Measurements from ENCODE around the gene KIAA0825. TPM values are rescaled to one million over a fixed set of nuclear protein-coding genes. Genes with fewer than 3 reads are reported as not detected.
A peak's percentile ranks its signal among the peaks of the same experiment; 100 is the strongest.

Gene KIAA0825
- total RNA-seq, 1 donor = 2.2 TPM

GRCh38 chr5:94508461-94509148 lies 109.8 kb downstream of the KIAA0825 start:
- peak in 1 of 3 donors; percentile 11 for DNase-seq (ENCODE audit: low read depth in 2 of 3, low spot score in 2 of 3)

DNA sequence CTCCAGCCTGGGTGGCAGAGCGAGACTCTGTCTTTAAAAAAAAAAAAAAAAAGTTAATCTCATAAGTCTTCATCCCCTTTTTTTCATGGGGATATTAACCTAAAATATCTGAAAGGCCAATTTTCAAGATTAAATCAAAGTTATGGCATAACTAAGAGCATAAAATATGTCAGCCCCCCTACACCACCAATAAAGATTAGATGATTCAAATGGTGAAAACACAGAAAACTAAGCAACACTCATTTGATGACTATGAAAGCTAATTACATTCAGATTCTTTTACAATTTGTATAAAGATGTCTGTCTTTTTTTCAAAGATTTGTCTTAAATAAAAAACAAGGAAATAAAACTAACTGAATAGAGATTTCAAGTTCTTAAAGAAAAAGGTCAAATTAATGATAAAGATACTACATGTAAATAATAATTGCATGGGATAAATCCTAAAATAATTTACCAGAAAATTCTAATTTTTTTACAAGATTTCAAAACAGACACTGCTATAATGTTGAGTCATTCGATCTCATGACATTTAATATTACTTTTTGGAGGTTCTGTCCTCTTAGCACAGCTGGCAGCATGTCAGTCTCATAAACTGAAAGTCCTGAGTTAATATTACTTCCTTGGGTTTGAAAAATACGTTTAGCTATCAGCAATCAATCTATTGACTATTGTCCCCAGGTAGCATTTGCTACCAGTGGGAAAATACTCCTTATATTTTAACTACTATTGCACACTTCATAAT lies 112.9 kb downstream of the KIAA0825 start:
- DNase-seq (ENCODE audit: low read depth in 2 of 3, low spot score in 2 of 3) = no peak

- DNase-seq (ENCODE audit: low read depth in 2 of 3, low spot score in 2 of 3) = no peak
Observed at GRCh38 chr5:94503677-94504076, 114.7 kb downstream of the KIAA0825 start.

DNA sequence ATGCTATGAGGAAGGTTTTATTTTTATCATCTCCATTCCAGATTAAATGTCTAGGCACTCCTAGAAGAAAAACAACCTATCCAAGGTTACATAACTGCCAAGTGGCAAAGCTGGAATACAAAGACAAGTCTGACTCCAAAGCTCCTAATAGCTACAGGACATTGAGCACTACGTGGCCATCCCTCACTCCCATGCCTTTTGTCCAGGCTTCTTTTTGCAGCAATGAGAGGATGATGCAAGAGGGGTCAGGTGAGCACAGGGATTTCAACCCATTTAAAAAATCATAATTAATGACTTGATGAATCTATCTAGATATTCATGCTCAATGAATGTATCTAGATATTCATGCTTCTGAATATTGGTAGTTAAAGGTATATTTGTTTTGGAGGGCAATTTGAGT lies 117.0 kb downstream of the KIAA0825 start:
- DNase-seq (ENCODE audit: low read depth in 2 of 3, low spot score in 2 of 3) = no peak

GRCh38 chr5:94499806-94500205 lies 118.6 kb downstream of the KIAA0825 start:
- DNase-seq (ENCODE audit: low read depth in 2 of 3, low spot score in 2 of 3) = no peak

DNA sequence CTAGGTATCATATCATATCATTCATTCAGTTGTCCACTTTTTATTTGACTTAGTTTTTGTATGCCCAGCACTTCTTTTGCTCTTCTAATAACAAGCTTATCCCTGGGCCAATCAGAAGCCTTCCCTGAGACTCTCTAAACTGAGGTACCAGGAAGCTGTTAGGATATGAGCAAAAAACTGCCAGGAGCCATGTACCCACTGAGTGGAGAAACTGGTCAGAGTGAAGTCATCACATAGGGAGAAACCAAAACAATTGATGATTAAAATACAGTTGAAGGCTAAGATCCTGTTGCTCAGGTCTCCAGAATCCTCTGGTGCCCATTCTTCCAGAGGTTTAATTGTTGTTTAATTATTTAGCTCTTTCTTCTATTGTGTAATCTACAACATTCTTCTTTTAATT lies 120.2 kb downstream of the KIAA0825 start:
- no peak for DNase-seq (ENCODE audit: low read depth in 2 of 3, low spot score in 2 of 3)

GRCh38 chr5:94485067-94485466 lies 133.3 kb downstream of the KIAA0825 start:
- DNase-seq (ENCODE audit: low read depth in 2 of 3, low spot score in 2 of 3) = no peak

- no peak for DNase-seq (ENCODE audit: low read depth in 2 of 3, low spot score in 2 of 3)
Observed at GRCh38 chr5:94481059-94481458, 137.3 kb downstream of the KIAA0825 start.

DNA sequence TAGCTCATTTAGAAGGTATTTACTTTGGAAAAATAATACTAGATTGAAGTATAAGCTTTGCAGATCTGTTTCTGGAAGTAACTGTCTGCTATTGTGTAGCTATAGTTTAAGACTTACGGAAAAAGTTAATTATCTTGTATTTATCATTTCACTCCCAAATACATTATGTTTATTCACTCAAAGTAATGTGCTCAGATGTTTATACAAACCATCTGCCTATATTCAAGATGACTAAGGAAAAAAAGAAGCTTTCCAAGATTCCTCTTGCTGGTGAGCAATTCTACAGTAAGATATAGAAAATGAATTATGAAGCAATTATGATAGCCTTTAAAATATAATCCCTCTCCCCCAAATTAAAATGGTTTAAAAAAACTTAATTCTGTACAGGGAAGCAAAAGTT lies 137.9 kb downstream of the KIAA0825 start:
- no peak for DNase-seq (ENCODE audit: low read depth in 2 of 3, low spot score in 2 of 3)

- DNase-seq (ENCODE audit: low read depth in 2 of 3, low spot score in 2 of 3) = no peak
Observed at GRCh38 chr5:94473936-94474335, 144.5 kb downstream of the KIAA0825 start.

DNA sequence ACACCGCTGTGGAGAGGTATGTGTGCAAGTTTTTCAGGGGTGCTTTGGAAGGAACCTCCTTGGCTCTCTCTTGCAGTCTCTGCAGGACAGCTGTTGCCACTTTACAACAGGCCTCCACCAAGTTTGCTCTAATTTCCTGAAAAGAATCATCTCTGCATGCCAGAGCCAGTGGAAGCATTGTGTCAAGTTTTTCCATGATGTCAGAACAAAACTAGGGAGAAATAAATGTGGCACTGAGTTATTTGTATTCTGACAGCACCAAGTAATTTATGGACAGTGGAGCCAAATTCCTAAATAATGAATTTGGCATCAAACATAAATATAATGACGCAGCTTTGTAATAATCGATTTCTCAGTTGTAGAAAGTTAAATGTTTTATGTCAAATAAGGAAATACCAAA lies 146.9 kb downstream of the KIAA0825 start:
- no peak for DNase-seq (ENCODE audit: low read depth in 2 of 3, low spot score in 2 of 3)

DNA sequence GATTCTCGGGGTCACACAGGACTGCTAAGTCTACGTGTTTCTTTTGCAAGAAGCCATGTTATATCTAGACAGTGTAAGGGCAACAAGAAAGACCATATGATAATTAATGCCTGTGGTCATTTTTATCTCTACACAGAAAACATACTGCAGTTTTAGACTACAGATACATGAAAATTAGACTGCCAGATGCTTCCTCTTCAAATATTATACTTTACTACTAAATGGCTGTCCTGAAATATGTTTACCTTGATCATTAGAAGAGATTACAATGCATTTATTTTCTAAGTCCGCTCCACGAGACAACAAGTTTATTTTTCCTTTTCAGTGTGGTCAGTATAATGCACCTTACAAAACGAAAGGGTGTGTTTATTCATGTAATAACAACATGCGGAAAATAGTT lies 147.6 kb downstream of the KIAA0825 start:
- DNase-seq (ENCODE audit: low read depth in 2 of 3, low spot score in 2 of 3) = no peak

DNA sequence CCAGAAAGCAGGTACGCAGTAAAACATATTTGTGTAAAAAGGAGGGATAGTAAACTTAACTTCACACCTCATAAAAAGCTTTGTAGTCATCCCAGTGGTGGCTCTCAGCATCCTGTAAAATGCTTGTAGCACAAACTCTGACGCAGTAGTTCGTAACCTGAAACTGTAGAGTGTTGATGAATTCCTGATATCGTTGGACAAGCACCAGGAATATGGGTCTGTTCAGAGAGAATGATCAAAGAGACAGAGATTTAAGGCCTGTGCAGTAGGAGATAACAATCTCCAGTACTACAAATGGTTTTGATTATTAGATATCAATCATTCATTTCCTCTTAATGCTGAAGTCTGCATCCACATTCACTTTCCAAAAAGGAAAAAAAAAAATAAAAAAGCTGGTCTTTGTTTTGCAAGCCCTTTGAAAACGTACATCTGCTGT lies 148.5 kb downstream of the KIAA0825 start:
- no peak for DNase-seq (ENCODE audit: low read depth in 2 of 3, low spot score in 2 of 3)

DNA sequence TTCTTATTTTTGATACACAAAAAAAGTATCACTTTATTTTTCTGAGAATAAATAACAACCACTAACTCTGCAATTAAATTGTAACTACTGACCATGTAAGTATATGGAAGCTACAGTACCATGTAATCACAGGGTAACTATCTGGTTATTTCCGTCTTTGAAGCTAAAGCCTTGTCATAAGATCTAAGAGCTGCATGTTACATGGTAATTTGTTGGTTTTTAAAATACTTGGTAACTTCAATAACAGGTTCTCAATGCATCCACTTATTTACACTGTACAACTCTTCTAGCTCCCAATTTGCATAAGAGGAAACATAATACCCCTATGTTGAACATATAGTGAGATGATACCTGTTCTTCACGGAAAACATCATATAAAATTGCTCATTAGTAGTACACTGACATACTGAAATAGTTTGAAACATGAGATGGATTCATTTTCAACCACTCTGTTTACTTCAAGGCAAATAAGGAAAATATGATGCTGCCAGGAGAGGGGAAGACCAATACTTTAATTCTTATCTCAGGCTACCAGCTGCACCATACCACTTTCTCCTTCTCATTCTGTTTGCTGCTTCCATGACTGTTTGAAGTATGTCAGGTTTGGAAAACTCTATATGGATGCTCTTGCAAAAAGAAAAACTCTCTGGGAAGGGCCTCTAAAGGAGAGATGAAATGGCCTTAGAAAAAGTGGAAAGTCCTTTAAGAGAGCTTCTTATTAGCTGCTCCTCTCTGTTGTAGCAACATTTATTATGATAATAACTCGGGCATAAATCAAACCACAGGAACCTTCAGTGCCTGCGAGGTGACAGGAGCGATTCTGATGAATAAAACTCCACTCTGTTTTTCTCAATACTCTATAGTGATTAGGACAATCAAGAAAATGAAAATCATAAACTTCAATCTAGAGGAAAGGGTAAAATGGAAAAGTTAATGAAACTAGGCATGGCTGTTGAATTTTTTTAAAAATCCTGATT lies 150.2 kb downstream of the KIAA0825 start:
- no peak for DNase-seq (ENCODE audit: low read depth in 2 of 3, low spot score in 2 of 3)

GRCh38 chr5:94467346-94467953 lies 151.0 kb downstream of the KIAA0825 start:
- no peak for DNase-seq (ENCODE audit: low read depth in 2 of 3, low spot score in 2 of 3)

- no peak for DNase-seq (ENCODE audit: low read depth in 2 of 3, low spot score in 2 of 3)
Observed at GRCh38 chr5:94463739-94464138, 154.7 kb downstream of the KIAA0825 start.

DNA sequence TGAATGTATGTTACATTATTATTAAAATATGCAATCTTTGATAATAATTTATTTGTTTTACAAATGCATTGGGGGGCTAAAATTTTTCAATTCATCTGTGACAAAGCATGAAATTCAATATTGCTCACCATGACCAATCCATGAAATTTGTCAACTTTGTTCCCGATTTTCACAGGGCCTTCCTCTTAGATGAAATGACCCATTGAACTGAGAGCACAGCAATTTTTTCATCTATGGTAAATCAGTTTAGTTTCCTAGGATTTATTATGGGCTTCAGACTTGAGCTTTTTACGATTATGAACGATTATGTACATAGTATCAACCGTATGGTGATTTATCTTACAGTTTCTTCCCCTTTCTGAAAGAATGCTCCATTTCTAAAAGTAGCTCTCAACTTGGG lies 157.3 kb downstream of the KIAA0825 start:
- DNase-seq (ENCODE audit: low read depth in 2 of 3, low spot score in 2 of 3) = no peak

DNA sequence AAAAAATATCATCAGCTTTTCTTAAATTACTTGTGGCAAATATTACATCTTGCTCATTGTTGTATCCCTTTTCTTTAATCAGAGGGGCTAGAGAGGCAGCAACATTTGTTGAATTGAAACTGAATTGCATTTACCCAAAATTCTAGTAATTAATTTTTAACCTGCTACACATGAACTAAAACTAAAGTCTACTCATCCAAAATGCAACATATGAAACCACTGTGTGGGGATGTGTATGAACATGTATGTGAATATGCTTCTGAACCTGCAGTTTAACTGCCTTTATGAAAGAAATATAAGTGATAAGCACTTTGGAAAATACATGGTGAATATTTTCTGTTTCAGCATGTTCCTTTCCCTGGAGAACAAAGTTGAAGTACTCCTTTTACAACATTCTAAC lies 158.5 kb downstream of the KIAA0825 start:
- DNase-seq (ENCODE audit: low read depth in 2 of 3, low spot score in 2 of 3) = no peak

GRCh38 chr5:94457788-94458187 lies 160.6 kb downstream of the KIAA0825 start:
- no peak for DNase-seq (ENCODE audit: low read depth in 2 of 3, low spot score in 2 of 3)

DNA sequence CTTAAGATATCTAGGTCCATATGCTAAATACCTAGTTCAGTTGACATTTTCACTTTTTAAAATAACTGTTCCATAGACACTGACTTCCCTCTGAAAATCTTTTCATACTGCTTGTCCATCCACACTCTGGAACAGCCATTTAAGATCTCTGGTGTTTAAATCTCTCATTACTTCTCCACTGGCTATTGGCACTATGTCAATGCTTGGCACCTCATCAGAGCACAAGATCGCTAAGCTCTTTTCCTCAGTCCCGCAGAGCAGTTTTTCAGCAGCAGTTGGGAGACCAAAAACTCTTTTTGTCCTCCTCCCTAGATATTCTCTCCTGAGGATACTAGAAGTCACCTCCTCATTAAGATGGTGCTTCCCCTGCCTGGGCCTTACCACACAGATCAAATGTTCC lies 172.7 kb downstream of the KIAA0825 start:
- no peak for DNase-seq (ENCODE audit: low read depth in 2 of 3, low spot score in 2 of 3)

DNA sequence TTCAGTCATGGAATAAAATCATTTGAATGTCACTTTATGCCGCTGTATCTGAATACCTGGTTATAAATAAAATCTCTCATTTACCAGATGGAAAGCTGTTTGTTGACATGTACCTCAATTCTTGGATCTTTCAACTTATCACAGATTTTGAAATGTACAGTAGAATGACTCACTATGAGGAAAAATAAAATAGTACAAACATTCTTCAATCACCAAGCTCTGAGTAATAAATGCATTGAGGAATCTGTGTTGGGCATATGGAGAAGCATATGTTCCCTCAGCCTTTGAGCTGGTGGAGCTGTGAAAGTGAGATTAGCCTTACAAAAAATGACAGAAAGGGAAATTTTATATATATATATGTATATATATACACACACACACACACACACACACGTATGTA lies 175.4 kb downstream of the KIAA0825 start:
- DNase-seq (ENCODE audit: low read depth in 2 of 3, low spot score in 2 of 3) = no peak

All from hematopoietic multipotent progenitor cell (in vitro differentiated cells).